HL-60 (cell line): ENCODE measurements around the gene PPP1CC.

ENCODE experiments used
- CTCF ChIP-seq: IDR thresholded peaks from one replicate; pipeline ENCODE4 v1.5.1; 2011; ENCODE audit warnings: low read length, control low read depth, inconsistent platforms; ENCODE audit not compliant: insufficient read depth
- GABPA ChIP-seq: IDR thresholded peaks from 2 replicates; pipeline ENCODE4 v1.6.1; 2012; ENCODE audit warnings: low read depth
- POLR2AphosphoS5 ChIP-seq: IDR thresholded peaks from 2 replicates; pipeline ENCODE4 v1.6.1; 2012; ENCODE audit warnings: low read depth
- REST ChIP-seq: IDR thresholded peaks from 2 replicates; pipeline ENCODE4 v1.6.1; 2012; ENCODE audit warnings: low read depth; ENCODE audit not compliant: insufficient replicate concordance

GRCh38 chr12:110744151-110744571, 1.5 kb upstream of the PPP1CC start:
- TF ChIP-seq CTCF (no peak), POLR2AphosphoS5 (no peak), GABPA (no peak), REST (no peak)
